Mucosa of descending colon (tissue), 3 donors: ENCODE measurements around the gene ABCB11. TPM values are rescaled to one million over a fixed set of nuclear protein-coding genes. Genes with fewer than 3 reads are reported as not detected.
A peak's percentile ranks its signal among the peaks of the same experiment; 100 is the strongest.

Experiments used
- ATAC-seq: fragments of 200-7000 bp; cut with Tn5 transposase; one replicate; pipeline ENCODE4 v1.9.1; 2020; ENCODE audit warnings: mild to moderate bottlenecking, moderate library complexity
- DNase-seq, 3 donors: peaks; one replicate each; pipeline ENCODE4 v3.0.0-alpha.2; 2020
- H3K36me3 ChIP-seq: fragments of 200-600 bp; one replicate; pipeline ENCODE4 v1.8.0; 2021; ENCODE audit warnings: low read depth, mild to moderate bottlenecking
- H3K4me1 ChIP-seq: fragments of 200-600 bp; one replicate; pipeline ENCODE4 v1.8.0; 2021; ENCODE audit warnings: low read depth, mild to moderate bottlenecking
- H3K4me3 ChIP-seq: fragments of 200-600 bp; one replicate; pipeline ENCODE4 v1.8.0; 2021; ENCODE audit warnings: mild to moderate bottlenecking
- H3K9me3 ChIP-seq: fragments of 200-600 bp; one replicate; pipeline ENCODE4 v1.8.0; 2021; ENCODE audit warnings: mild to moderate bottlenecking
- intact Hi-C, 2 donors: fragments of 100-400 bp; cut with DNase I in 1 of 2; cut with micrococcal nuclease in 1 of 2; formaldehyde crosslinking; loops; one replicate each; pipeline versions ENCODE4 v1.11.0 to v1.11.1; 2022; cut with DNase I, micrococcal nuclease
- long read RNA-seq, 2 donors: library from polyadenylated mRNA; unstranded; transcript quantifications; one replicate each; pipeline ENCODE4 v2.0.0, GENCODE V29; 2019 to 2021
- total RNA-seq, 3 donors: library from RNA; stranded (reverse); fragmentation: NEBNext Ultra II Directional in 2 of 3; extraction: Animal tissue kit (Norgen Biotek cat#: 25700) in 2 of 3; gene quantifications; one replicate each; pipeline versions ENCODE4 v1.2.1 to v1.2.4, GENCODE V29; 2021 to 2023
- TF ChIP-seq, protein P1 (sequence below): fragments of 200-600 bp; IDR thresholded peaks from one replicate; pipeline ENCODE4 v1.8.0; 2022; ENCODE audit warnings: antibody characterized with exemption, mild to moderate bottlenecking
- donor health status: DM: no; HTN: no; CAD: no; lungs with moderate emphysema.
- donor health status: DM: no; HTN: no; CAD: no.
- donor health status: DM: no; HTN: yes; CAD: no.

ABCB11 gene
- total RNA-seq, result 10 to 100 TPM in 1 of 3 donors, 1 to 10 TPM in 2; 1.2 to 21.7 (median 4.6) TPM
- long read RNA-seq, donor 1, partial matches to known transcripts, result 1 of 4 reads
- long read RNA-seq, donor 1, other reads (novel, unspliced or antisense), result 3 of 4 reads
- long read RNA-seq, donor 2, result 0 reads

DNA sequence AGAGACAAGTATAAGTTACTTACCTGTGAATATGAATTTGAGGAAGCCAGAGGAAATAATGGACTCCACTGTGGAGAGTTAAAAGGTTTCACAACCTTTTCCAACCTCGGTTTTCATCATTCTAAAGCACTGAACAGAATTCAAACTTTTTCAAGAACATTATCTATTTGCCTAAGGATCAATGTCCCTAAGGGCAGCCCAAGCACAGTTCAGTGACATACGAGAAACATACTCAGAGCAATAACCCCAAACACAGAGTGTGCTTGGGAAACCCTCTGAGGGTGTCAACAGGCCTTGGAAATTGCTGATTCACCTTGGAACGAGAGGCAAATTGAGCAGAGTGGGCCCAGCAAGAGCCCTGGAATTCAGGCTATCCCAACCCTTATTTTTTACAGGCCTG, at the start of gene ABCB11:
Gene ABCB11 (minus strand): TSS at position 123 of the 400 bp plus-strand sequence. CDS start 13,199 bp downstream, outside the sequence.
- Histone ChIP-seq H3K4me3 (no peak within 1 kb of the TSS), H3K4me1 (peaks cover 7% of the 10 kb centered on the region), H3K36me3 (no peaks in the 10 kb centered on the region), H3K9me3 (no peaks in the 10 kb centered on the region)
- TF ChIP-seq, protein P1, sequence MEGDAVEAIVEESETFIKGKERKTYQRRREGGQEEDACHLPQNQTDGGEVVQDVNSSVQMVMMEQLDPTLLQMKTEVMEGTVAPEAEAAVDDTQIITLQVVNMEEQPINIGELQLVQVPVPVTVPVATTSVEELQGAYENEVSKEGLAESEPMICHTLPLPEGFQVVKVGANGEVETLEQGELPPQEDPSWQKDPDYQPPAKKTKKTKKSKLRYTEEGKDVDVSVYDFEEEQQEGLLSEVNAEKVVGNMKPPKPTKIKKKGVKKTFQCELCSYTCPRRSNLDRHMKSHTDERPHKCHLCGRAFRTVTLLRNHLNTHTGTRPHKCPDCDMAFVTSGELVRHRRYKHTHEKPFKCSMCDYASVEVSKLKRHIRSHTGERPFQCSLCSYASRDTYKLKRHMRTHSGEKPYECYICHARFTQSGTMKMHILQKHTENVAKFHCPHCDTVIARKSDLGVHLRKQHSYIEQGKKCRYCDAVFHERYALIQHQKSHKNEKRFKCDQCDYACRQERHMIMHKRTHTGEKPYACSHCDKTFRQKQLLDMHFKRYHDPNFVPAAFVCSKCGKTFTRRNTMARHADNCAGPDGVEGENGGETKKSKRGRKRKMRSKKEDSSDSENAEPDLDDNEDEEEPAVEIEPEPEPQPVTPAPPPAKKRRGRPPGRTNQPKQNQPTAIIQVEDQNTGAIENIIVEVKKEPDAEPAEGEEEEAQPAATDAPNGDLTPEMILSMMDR, result no peak
- DNase-seq, result no peak
- ATAC-seq, result no peak
- intact Hi-C loops, result no loop called here

DNA sequence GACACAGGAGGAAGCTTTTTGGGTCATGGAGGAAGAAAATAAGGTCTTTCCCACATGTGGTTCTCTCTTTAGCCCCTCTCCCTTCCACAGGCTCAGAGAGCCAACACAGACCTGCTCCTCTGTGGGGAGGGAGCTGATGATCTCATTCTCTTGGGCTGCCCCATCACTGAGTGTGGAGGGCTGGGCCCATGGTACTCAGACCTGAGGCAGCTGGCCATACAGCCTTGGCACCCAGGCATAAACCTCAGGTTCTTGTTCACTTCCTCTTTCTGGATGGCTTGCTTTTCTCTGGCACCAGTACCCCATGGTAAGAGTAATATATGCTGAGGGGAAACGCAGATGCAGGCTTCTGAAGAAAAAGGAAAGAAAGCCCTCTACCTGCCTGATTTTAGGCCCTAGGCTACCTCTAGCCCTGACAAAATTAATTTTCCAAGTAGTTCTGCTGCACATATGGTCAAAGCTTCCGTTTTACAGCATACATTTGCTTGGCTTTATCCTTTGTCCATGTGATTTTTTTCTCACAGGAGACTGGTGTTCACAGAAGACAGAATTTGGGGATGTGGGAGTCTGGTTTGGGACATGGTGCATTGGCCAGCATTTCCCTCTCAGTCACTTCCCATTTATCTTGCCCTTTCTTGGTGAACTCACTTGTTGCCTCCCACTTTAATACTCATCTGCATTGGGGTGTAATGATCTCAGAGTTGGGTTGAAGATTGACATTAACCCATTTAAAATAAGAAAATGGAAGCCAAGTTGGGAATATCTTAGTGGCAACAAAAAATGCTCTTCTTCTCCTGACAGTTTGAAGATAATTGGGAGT, 49.3 kb upstream of the ABCB11 start:
- H3K4me3 ChIP-seq, result no peak overlapping the region
- intact Hi-C loops, result no loop called here
- no peaks in the 10 kb centered on the region for H3K9me3 ChIP-seq
- no peaks in the 10 kb centered on the region for H3K4me1 ChIP-seq
- H3K36me3 ChIP-seq, result no peaks in the 10 kb centered on the region
- ATAC-seq, result peak; percentile 62
- TF ChIP-seq, protein P1, result no peak
- DNase-seq, result peak in 1 of 3 donors; percentile 52

DNA sequence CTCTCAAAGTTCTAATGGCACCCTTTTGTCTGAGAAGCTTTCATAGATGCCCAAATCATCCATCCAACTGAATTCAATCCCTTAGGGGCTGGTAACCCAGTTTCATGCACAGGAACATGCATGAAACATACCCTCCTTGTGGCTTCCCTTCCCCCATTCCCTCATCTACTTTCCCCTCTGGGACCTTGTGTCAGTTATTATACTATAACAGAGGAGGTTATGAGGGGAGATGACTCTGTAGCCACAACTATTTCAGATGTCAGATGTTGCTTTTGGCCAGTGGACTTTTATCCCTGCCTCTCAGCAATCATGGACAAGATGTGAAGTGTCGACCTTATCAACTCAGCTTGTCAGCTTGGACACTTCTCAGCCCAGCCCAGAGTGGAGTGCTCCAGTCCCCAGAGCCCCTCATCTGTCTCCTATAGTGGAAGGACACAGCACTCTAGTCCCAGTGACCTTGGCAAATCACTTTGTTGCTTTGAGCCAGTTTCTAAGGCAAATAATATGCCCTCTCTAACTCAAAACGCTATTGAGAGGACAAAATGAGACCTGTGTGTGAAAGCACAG, 46.6 kb upstream of the ABCB11 start:
- Histone ChIP-seq H3K4me3 (no peak overlapping the region), H3K36me3 (no peaks in the 10 kb centered on the region), H3K9me3 (no peaks in the 10 kb centered on the region), H3K4me1 (no peaks in the 10 kb centered on the region)
- ATAC-seq, result no peak
- DNase-seq, result no peak
- TF ChIP-seq, protein P1, result no peak
- intact Hi-C loops, result no loop called here

DNA sequence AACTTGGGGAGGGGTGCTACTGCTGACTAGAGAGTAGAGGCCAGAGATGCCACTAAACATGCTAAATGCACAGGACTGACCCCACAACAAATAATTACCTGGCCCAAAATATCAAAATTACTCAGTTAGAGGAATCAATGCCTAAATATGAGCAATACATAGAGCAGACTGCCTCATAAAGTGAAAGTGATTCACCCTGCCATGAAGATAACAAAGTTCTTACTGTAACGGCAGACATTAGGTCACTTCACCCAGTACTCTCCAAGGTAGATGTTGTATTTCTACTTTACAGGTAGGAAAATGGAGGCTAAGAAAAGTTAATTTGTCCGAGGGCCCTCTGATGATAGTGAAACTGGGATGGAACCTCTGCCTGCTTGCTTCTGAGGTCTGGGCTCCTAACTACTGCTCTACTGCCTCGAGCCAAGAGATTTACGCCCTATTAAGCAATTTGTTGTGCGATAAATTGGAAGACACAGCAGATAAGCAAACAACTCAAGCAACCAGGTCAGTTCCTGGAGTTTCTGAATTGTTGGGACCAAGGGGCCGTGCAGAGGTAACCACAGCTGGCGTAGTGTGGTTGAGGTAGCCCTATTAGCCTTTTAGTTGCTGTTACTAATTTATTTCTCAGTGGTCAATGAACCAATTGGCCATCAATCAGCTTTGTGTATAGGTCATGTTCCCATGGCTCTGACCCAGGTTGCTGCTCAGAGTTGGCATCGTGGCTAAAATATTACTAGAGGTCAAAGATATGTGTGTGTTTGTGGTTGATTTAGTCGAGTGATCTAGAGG, 43.0 kb upstream of the ABCB11 start:
- H3K36me3 ChIP-seq, result no peaks in the 10 kb centered on the region
- H3K4me3 ChIP-seq, result no peak overlapping the region
- no peaks in the 10 kb centered on the region for H3K9me3 ChIP-seq
- DNase-seq (no peak), ATAC-seq (peak; percentile 52)
- intact Hi-C loops, result no loop called here
- TF ChIP-seq, protein P1, result no peak
- H3K4me1 ChIP-seq, result no peaks in the 10 kb centered on the region

DNA sequence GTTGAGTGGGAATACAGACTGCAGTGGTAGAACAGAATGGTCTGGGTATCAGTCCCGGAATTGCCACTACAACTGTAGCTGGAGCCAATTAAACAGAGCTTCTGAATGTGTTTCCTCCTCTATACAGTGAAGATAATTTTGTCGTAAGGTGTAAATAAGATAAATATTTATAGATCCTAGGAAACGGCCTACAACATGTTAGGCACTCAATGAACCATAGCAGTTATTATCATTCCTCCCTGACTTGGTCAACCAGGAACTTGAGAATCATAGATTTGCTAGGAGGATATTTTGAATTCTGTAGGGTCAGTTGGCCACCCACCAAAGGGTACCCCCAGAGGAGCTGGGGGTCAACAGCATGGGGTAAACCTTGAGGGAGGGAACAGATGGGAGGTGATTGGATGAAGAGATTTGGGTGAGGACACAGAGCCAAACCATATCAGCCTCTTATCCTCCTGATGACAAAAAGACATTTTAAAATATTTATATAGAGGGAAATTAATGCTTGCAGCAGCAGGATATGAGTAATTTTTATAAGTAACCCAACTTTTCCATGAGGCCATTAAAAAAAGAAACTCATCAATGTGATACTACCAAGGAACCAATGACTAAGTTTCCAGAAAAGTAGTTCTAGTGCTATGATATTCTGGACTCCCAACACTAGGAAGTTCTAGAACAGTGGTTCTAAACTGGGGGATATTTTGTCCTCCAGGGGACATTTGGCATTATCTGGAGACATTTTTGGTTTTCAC, 42.3 kb upstream of the ABCB11 start:
- H3K4me3 ChIP-seq, result no peak overlapping the region
- TF ChIP-seq, protein P1, result no peak
- ATAC-seq, result no peak

More for the DNA sequence above, 42.3 kb upstream of the ABCB11 start:
- DNase-seq, result no peak
- H3K4me1 ChIP-seq, result no peaks in the 10 kb centered on the region
- H3K9me3 ChIP-seq, result no peaks in the 10 kb centered on the region
- intact Hi-C loops, result no loop called here
- H3K36me3 ChIP-seq, result no peaks in the 10 kb centered on the region
